Ishikawa (cell line): ENCODE results near the gene GNAL.
A peak's percentile ranks its signal among the peaks of the same experiment; 100 is the strongest.

Experiments
- EP300 ChIP-seq: IDR thresholded peaks from 2 replicates; pipeline ENCODE4 v1.6.1; 2012; ENCODE audit warnings: borderline replicate concordance
- REST ChIP-seq: IDR thresholded peaks from 2 replicates; pipeline ENCODE4 v1.6.1; 2012; ENCODE audit warnings: low read depth, mild to moderate bottlenecking
- TAF1 ChIP-seq: IDR thresholded peaks from 2 replicates; pipeline ENCODE4 v1.6.1; 2012; ENCODE audit warnings: low read depth, mild to moderate bottlenecking
- TCF12 ChIP-seq: IDR thresholded peaks from 2 replicates; pipeline ENCODE4 v1.6.1; 2012; ENCODE audit warnings: low read depth
- YY1 ChIP-seq: IDR thresholded peaks from 2 replicates; pipeline ENCODE4 v1.6.1; 2012; ENCODE audit warnings: low read depth
- ZBTB7A ChIP-seq: IDR thresholded peaks from 2 replicates; pipeline ENCODE4 v1.6.1; 2012; ENCODE audit warnings: low read depth

GRCh38 chr18:11851806-11852337 is 162.8 kb downstream of the GNAL start:
- TF ChIP-seq YY1, result 0 out of 2 replicates have a peak, but pooled peaks have one; percentile 26
- TF ChIP-seq TCF12, result no peak
- no peak for TF ChIP-seq REST
- TF ChIP-seq TAF1, result no peak
- TF ChIP-seq EP300, result no peak
- TF ChIP-seq ZBTB7A, result no peak
